Measurements from ENCODE around the gene UBE3D.

The UBE3D gene

DNA sequence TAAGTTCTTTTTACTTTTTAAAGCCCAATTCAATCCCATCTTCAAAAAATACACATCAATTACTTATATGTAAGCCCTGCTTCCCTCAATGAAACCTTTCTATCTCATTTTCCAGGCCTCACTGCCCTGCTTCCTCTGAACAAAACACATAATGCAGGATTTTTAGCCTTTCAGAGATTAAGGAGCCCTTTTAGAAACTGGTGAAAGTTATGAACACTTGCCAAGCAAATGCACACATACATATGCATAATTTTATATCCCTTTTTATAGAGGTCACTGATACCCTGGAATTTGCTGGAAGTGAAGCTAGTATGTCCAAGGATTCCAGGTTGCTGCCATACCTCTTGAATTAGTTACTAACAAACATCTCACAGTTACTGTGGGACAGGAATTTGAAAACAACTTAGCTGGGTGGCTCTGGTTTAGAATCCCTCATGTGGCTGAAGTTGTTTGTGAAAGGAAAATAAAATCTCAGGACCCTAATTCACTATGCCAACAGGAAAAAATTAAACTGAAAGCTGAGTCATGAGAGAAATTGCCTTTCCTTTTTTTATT, 75.8 kb downstream of the UBE3D start:
- TF ChIP-seq POLR2A (IDR thresholded peaks at IDR 0.05; ENCODE audit: extremely low read depth, insufficient read length) (no peak), MAX (IDR thresholded peaks at IDR 0.05; ENCODE audit: low read depth, low read length) (no peak), MYC (IDR thresholded peaks at IDR 0.05; ENCODE audit: low read depth, low read length) (no peak)
- TF ChIP-seq, protein P1, sequence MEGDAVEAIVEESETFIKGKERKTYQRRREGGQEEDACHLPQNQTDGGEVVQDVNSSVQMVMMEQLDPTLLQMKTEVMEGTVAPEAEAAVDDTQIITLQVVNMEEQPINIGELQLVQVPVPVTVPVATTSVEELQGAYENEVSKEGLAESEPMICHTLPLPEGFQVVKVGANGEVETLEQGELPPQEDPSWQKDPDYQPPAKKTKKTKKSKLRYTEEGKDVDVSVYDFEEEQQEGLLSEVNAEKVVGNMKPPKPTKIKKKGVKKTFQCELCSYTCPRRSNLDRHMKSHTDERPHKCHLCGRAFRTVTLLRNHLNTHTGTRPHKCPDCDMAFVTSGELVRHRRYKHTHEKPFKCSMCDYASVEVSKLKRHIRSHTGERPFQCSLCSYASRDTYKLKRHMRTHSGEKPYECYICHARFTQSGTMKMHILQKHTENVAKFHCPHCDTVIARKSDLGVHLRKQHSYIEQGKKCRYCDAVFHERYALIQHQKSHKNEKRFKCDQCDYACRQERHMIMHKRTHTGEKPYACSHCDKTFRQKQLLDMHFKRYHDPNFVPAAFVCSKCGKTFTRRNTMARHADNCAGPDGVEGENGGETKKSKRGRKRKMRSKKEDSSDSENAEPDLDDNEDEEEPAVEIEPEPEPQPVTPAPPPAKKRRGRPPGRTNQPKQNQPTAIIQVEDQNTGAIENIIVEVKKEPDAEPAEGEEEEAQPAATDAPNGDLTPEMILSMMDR (IDR thresholded peaks at IDR 0.05; ENCODE audit: low read depth, low read length), result no peak
- H3K4me3 ChIP-seq (ENCODE audit: low read depth, low read length), result no peak overlapping the region
- DNase-seq (ENCODE audit: low read depth), result no peak

DNA sequence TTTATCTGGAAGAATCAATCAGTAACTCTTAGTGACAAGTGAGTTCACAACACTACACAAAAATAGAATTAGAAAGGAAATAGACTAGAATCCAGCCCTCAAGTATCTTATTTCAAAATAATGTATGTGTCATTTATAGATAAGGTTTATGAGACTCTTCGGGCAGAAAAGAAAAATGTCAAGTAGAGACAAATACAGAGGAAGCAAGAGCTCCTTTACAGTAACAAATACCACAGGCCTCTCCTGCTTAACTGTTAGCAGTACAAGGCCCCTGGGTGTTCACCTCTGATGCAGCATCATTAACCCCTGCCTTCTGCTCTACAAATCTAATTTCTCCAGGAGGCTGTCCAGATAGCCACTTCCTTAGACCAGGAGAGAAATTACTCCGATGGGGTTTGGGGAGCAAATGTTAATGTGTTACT, 76.7 kb downstream of the UBE3D start:
- DNase-seq (ENCODE audit: low read depth), result no peak
- H3K4me3 ChIP-seq (ENCODE audit: low read depth, low read length), result no peak overlapping the region
- TF ChIP-seq MYC (IDR thresholded peaks at IDR 0.05; ENCODE audit: low read depth, low read length), result no peak

DNA sequence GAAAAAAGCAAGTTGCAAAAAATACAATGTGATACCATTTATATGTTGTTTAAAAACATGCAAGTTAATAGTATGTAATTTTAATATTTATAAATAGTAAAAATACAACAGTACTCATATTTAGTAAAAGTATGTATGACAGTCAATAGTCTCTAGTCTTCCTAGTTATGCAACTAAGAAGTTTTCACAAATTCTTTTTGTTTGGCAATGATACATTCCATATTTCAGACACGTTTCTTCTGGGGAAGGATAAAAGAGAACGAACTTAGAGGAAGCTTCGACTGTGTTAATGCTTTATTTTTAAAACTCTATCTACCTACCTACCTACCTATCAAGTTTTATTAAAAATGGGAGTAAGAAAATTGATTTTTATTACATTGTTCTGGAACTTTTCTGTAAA, 77.7 kb downstream of the UBE3D start:
- TF ChIP-seq MAX (IDR thresholded peaks at IDR 0.05; ENCODE audit: low read depth, low read length), result no peak
- no peak for TF ChIP-seq MYC (IDR thresholded peaks at IDR 0.05; ENCODE audit: low read depth, low read length)
- TF ChIP-seq, protein P1 (IDR thresholded peaks at IDR 0.05; ENCODE audit: low read depth, low read length), result no peak
- no peak for TF ChIP-seq POLR2A (IDR thresholded peaks at IDR 0.05; ENCODE audit: extremely low read depth, insufficient read length)
- DNase-seq (ENCODE audit: low read depth), result no peak
- H3K4me3 ChIP-seq (ENCODE audit: low read depth, low read length), result no peak overlapping the region

GRCh38 chr6:82987416-82987815, 78.2 kb downstream of the UBE3D start:
- no peak overlapping the region for H3K4me3 ChIP-seq (ENCODE audit: low read depth, low read length)
- no peak for DNase-seq (ENCODE audit: low read depth)
- no peak for TF ChIP-seq MYC (IDR thresholded peaks at IDR 0.05; ENCODE audit: low read depth, low read length)
- no peak for TF ChIP-seq MAX (IDR thresholded peaks at IDR 0.05; ENCODE audit: low read depth, low read length)

DNA sequence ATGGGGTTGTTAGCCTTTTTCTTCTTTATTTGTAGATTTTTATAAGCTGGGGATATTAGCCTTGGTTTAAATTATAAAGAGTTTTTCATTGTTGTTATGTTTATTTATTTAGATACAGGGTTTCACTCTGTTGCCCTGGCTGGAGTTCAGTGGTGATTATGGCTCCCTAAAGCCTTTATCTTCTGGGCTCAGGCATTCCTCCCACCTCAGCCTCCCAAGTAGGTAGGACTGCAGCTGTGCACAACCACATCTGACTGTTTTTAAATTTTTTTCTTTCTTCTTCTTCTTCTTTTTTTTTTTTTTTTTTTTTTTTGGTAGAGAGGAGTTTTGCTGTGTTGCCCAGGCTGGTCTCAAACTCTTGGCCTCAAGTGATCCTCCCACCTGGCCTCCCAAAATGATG, 80.9 kb downstream of the UBE3D start:
- TF ChIP-seq, protein P1 (IDR thresholded peaks at IDR 0.05; ENCODE audit: low read depth, low read length), result no peak
- TF ChIP-seq MAX (IDR thresholded peaks at IDR 0.05; ENCODE audit: low read depth, low read length), result no peak
- TF ChIP-seq POLR2A (IDR thresholded peaks at IDR 0.05; ENCODE audit: extremely low read depth, insufficient read length), result no peak
- TF ChIP-seq MYC (IDR thresholded peaks at IDR 0.05; ENCODE audit: low read depth, low read length), result no peak
- no peak overlapping the region for H3K4me3 ChIP-seq (ENCODE audit: low read depth, low read length)
- DNase-seq (ENCODE audit: low read depth), result no peak

- DNase-seq (ENCODE audit: low read depth), result no peak
- TF ChIP-seq MAX (IDR thresholded peaks at IDR 0.05; ENCODE audit: low read depth, low read length) (no peak), MYC (IDR thresholded peaks at IDR 0.05; ENCODE audit: low read depth, low read length) (no peak), POLR2A (IDR thresholded peaks at IDR 0.05; ENCODE audit: extremely low read depth, insufficient read length) (no peak)
- TF ChIP-seq, protein P1 (IDR thresholded peaks at IDR 0.05; ENCODE audit: low read depth, low read length), result no peak
- no peak overlapping the region for H3K4me3 ChIP-seq (ENCODE audit: low read depth, low read length)
Observed at GRCh38 chr6:82980086-82980485, 85.6 kb downstream of the UBE3D start.

GRCh38 chr6:82979657-82980056, 86.0 kb downstream of the UBE3D start:
- no peak overlapping the region for H3K4me3 ChIP-seq (ENCODE audit: low read depth, low read length)
- no peak for DNase-seq (ENCODE audit: low read depth)
- TF ChIP-seq, protein P1 (IDR thresholded peaks at IDR 0.05; ENCODE audit: low read depth, low read length), result no peak
- TF ChIP-seq MAX (IDR thresholded peaks at IDR 0.05; ENCODE audit: low read depth, low read length) (no peak), MYC (IDR thresholded peaks at IDR 0.05; ENCODE audit: low read depth, low read length) (no peak), POLR2A (IDR thresholded peaks at IDR 0.05; ENCODE audit: extremely low read depth, insufficient read length) (no peak)
